Activated B cell treated with CpG ODN at 0.5 μM for 24 hours (primary cell): ENCODE results near the gene NKTR. TPM values are rescaled to one million over a fixed set of nuclear protein-coding genes. Genes with fewer than 3 reads are reported as not detected.

Experiments
- ATAC-seq: fragments of 200-7000 bp; cut with Tn5 transposase; one replicate; pipeline ENCODE4 v1.10.0; 2021; ENCODE audit warnings: low read depth, mild to moderate bottlenecking, moderate library complexity
- CTCF ChIA-PET: fragments of 350-600 bp; sonication (Branson Sonifier 250); formaldehyde crosslinking; loops from one replicate; lab custom pipeline; 2021; ENCODE audit warnings: antibody characterized with exemption; lab: Charles Lee
- POLR2A ChIA-PET: fragments of 350-600 bp; sonication (Branson Sonifier 250); formaldehyde crosslinking; loops from one replicate; lab custom pipeline; 2021; ENCODE audit warnings: antibody characterized with exemption; lab: Charles Lee
- DNase-seq: peaks from one replicate; pipeline ENCODE4 v3.0.0; 2022
- H3K27ac Mint-ChIP-seq: one replicate; pipeline ENCODE4 v1.8.0; 2020; ENCODE audit warnings: mixed read lengths
- H3K27me3 Mint-ChIP-seq: one replicate; pipeline ENCODE4 v1.8.0; 2021; ENCODE audit warnings: mixed read lengths
- H3K36me3 Mint-ChIP-seq: one replicate; pipeline ENCODE4 v1.8.0; 2021; ENCODE audit warnings: low read depth, mixed read lengths
- H3K4me1 Mint-ChIP-seq: one replicate; pipeline ENCODE4 v1.8.0; 2021; ENCODE audit warnings: mixed read lengths
- H3K4me3 Mint-ChIP-seq: one replicate; pipeline ENCODE4 v1.8.0; 2020; ENCODE audit warnings: mild to moderate bottlenecking, mixed read lengths
- H3K9me3 Mint-ChIP-seq: one replicate; pipeline ENCODE4 v1.8.0; 2020; ENCODE audit warnings: mixed read lengths
- CTCF ChIP-seq: fragments of 200-600 bp; IDR thresholded peaks from one replicate; pipeline ENCODE4 v1.8.0; 2022; ENCODE audit warnings: antibody characterized with exemption, mild to moderate bottlenecking
- intact Hi-C: fragments of 100-400 bp; cut with micrococcal nuclease; formaldehyde crosslinking; loops from one replicate; pipeline ENCODE4 v1.15.1; 2024
- total RNA-seq: library from RNA; stranded (reverse); gene quantifications from 2 replicates; pipeline ENCODE4 v1.2.3, GENCODE V29; 2022

Gene NKTR
- total RNA-seq, 1 donor from 2014 or later = 126 TPM

GRCh38 chr3:42654331-42655201 is 54.1 kb downstream of the NKTR start:
- Mint-ChIP-seq H3K27me3 (peaks cover 2% of the 10 kb centered on the region), H3K9me3 (no peaks in the 10 kb centered on the region), H3K36me3 (peaks cover under 1% of the 10 kb centered on the region), H3K4me3 (peak overlapping the region; percentile 50), H3K4me1 (peaks cover 22% of the 10 kb centered on the region), H3K27ac (no peak overlapping the region)
- TF ChIP-seq CTCF = no peak
- DNase-seq (no peak), ATAC-seq (peak; percentile 41)
- intact Hi-C loops = no loop called here
- ChIA-PET CTCF (no interaction called here), POLR2A (interaction anchor here (1.9 kb wide), 1 partner anchor 9 kb away, joined by 7 read pairs; no protein-coding TSS in a partner anchor)

GRCh38 chr3:42655331-42655888 is 54.9 kb downstream of the NKTR start:
- ATAC-seq (no peak), DNase-seq (no peak)
- ChIA-PET CTCF (no interaction called here), POLR2A (interaction anchor here (1.9 kb wide), 1 partner anchor 8 kb away, joined by 7 read pairs; no protein-coding TSS in a partner anchor)
- intact Hi-C loops = no loop called here
- Mint-ChIP-seq H3K4me3 (peak overlapping the region; percentile 50), H3K9me3 (no peaks in the 10 kb centered on the region), H3K27me3 (peaks cover 2% of the 10 kb centered on the region), H3K27ac (no peak overlapping the region), H3K4me1 (peaks cover 22% of the 10 kb centered on the region), H3K36me3 (no peaks in the 10 kb centered on the region)
- TF ChIP-seq CTCF = no peak

GRCh38 chr3:42655980-42656679 is 55.6 kb downstream of the NKTR start:
- CTCF ChIA-PET = no interaction called here
- Mint-ChIP-seq H3K27ac (no peak overlapping the region), H3K9me3 (no peaks in the 10 kb centered on the region), H3K4me3 (no peak overlapping the region), H3K27me3 (peaks cover 2% of the 10 kb centered on the region), H3K36me3 (no peaks in the 10 kb centered on the region), H3K4me1 (peaks cover 22% of the 10 kb centered on the region)
- DNase-seq (no peak), ATAC-seq (no peak)
- intact Hi-C loops = no loop called here
- no peak for TF ChIP-seq CTCF
- POLR2A ChIA-PET = no interaction called here

- CTCF ChIA-PET = no interaction called here
- intact Hi-C loops = no loop called here
- H3K4me3 Mint-ChIP-seq = no peak overlapping the region
These were observed 56.5 kb downstream of the NKTR start for GRCh38 chr3:42656680-42657610.

More at GRCh38 chr3:42656680-42657610, 56.5 kb downstream of the NKTR start:
- ATAC-seq = no peak
- H3K9me3 Mint-ChIP-seq = no peaks in the 10 kb centered on the region
- no peak for DNase-seq
- no peak for TF ChIP-seq CTCF
- H3K27ac Mint-ChIP-seq = no peak overlapping the region
- H3K36me3 Mint-ChIP-seq = no peaks in the 10 kb centered on the region
- POLR2A ChIA-PET = no interaction called here
- peaks cover 21% of the 10 kb centered on the region for H3K4me1 Mint-ChIP-seq
- H3K27me3 Mint-ChIP-seq = peaks cover 1% of the 10 kb centered on the region
